ENCODE data around the gene NABP2.

NABP2 gene

GRCh38 chr12:56216461-56216860 lies 7.7 kb upstream of the NABP2 start:
- DNase-seq: no peak

DNA sequence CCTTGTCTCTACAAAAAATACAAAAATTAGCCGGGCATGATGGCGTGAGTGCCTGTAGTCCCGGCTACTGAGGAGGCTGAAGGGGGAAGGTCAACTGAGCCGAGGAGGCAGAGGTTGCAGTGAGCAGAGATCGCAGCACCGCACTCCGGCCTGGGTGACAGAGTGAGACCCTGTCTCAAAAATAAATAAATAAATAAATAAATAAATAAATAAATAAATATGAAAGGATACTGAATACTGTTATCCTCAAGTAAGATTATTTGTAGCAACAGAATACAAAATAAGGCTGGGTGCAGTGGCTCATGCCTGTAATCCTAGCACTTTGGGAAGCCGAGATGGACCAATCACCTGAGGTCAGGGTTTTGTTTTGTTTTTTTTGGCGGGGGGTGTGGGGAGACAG lies 4.3 kb upstream of the NABP2 start:
- no peak for DNase-seq

GRCh38 chr12:56220611-56221231 lies 3.4 kb upstream of the NABP2 start:
- DNase-seq: no peak

DNA sequence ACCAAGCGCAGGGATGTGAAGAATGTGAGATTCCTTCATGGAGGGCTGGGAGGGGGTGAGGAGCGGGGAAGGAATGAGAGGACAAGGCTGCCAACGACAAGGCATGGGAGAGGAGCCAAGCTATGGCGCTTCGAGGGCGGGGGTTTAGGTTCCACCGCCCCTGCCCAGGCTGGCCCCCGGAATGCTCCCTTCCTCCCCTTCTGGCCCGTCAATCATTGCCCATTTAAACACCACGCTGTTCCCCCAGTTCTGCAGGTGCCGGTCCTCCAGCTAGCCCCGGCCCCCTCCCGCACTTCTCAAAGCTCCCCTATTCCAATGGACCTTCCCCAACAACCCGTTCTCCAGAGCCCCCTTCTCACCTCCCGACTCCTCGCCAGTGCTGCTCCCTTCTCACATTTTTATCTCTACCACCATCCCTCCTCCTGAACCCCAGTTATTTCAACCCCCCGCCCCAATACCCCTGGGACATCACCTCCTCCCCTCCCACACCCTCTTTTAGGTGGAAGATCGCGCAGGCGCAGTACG lies 2.8 kb upstream of the NABP2 start:
- DNase-seq: no peak

- DNase-seq: peak; percentile 87
Measured at GRCh38 chr12:56221757-56222530, 2.2 kb upstream of the NABP2 start, which contains the start of gene RNF41. Gene RNF41, minus strand, starts transcription at chr12:56221922. Its CDS starts 7,875 bp downstream, at chr12:56214047.

DNA sequence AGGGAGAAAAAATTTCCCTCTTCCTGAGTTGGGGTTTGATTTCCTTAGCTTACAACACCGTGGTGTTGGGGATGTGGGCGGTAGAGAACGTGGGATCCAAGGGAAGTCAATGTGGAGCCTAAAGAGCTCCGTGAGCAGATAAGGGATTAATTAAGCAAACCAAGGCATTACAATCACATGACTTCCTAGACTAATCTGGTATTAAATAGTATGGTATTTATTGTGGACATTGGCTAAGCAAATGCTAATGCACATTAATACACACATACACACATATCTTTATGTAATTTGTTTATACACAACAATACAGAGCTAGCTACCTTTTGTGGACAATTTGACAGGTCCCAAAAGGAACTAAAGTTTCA lies 1.6 kb upstream of the NABP2 start:
- DNase-seq: no peak

DNA sequence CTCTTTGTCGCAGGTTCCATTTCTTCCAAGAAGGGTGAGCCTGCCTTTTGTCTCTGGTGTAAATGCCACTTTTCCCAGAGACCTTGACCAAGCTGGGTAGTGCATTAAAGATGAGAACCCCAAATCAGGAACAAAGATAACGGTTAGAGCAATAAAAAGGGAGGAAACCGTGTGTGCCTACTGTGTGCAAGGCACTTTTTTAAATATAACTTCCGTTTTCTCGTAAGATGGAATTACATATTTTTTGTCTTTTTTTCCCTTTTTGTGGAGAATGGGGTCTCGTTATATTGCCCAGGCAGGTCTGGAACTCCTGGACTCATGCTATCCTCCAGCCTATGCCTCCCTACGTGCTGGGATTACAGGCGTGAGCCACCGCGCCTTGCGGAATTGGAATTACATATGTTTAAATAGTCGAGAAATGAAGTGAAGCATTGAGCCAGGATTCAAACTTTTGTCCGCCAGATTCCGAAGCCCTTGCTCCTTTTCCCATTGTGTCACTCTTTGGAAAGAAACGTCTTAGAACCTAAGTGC lies 506 bp upstream of the NABP2 start:
- DNase-seq: no peak

GRCh38 chr12:56224954-56225353 lies 812 bp downstream of the NABP2 start:
- no peak for DNase-seq

DNA sequence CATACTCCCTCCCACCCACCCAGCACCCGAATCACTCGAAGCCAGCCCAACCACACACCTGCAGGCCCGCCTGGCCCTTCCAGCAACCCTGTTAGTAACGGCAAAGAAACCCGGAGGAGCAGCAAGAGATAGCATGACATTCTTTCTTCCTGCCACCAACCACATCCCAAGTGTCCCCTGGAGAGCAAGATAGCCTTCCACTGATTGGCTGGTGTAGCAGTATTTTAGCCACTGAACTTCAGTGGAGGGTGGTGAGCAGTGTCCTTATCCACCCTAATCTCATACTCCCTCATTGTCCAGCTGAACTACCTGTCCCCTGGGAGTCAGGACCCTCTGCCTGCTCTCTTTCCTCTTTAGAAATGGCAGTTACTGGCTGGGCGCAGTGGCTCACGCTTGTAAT lies 4.9 kb downstream of the NABP2 start:
- DNase-seq: no peak

DNA sequence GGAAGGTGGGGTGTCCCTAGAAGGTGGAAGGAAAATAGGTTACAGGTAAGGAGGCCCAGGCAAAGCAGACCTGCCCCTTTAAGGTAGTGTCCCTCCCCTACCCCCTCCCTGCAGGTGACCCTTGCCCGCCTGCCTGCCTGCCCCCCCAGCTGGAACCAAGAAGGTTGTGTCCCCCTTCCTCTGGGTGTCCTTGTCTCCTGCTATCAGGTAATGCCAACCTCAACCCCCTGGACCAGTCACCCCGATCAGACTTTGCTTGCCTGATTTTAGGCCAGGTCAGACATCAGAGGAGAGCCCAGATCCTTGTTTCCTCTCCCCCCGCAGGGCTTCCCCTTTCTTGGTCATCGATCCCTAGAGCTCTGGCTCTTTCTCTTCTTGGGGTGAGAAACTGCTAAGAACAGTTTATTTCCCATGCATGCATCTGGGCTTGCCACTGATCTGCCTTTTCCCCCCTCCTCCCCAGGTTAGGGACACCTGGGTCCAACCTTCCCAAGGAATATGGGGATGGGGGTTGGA lies 5.8 kb downstream of the NABP2 start, which contains the start of gene SLC39A5:
Gene SLC39A5 (plus strand): TSS at position 136 of the 516 bp plus-strand sequence. CDS start 1,224 bp downstream, outside the sequence.
- DNase-seq: no peak

GRCh38 chr12:56230432-56231183 lies 6.5 kb downstream of the NABP2 start:
- no peak for DNase-seq

- no peak for DNase-seq
Measured at GRCh38 chr12:56231184-56231582, 7.0 kb downstream of the NABP2 start.

DNA sequence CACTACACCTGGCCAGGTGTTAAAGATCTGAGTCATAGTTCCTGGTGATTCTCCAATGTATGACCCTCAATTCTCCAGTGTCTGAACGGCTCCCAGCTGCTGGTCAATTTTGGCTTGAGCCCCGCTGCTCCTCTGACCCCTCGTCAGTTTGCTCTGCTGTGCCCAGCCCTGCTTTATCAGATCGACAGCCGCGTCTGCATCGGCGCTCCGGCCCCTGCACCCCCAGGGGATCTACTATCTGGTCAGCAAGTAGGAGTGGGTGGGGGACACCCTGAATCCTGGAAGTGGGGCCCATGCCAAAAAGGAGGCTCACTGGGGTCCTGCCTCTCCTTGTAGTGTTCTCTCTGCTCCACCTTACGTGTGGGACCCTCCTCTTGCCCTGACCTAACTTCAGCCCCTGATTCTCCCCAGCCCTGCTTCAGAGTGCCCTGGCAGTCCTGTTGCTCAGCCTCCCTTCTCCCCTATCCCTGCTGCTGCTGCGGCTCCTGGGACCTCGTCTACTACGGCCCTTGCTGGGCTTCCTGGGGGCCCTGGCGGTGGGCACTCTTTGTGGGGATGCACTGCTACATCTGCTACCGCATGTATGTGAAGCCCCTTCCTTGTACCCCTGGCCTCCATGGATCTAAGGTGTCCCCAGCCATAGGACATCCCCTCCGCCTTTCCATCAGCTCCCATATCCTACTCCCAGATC lies 10.7 kb downstream of the NABP2 start:
- DNase-seq: no peak

- DNase-seq: no peak
Measured at GRCh38 chr12:56236091-56236490, 11.9 kb downstream of the NABP2 start.

GRCh38 chr12:56236985-56237384 lies 12.8 kb downstream of the NABP2 start:
- no peak for DNase-seq

GRCh38 chr12:56237552-56237951 lies 13.4 kb downstream of the NABP2 start:
- no peak for DNase-seq

DNA sequence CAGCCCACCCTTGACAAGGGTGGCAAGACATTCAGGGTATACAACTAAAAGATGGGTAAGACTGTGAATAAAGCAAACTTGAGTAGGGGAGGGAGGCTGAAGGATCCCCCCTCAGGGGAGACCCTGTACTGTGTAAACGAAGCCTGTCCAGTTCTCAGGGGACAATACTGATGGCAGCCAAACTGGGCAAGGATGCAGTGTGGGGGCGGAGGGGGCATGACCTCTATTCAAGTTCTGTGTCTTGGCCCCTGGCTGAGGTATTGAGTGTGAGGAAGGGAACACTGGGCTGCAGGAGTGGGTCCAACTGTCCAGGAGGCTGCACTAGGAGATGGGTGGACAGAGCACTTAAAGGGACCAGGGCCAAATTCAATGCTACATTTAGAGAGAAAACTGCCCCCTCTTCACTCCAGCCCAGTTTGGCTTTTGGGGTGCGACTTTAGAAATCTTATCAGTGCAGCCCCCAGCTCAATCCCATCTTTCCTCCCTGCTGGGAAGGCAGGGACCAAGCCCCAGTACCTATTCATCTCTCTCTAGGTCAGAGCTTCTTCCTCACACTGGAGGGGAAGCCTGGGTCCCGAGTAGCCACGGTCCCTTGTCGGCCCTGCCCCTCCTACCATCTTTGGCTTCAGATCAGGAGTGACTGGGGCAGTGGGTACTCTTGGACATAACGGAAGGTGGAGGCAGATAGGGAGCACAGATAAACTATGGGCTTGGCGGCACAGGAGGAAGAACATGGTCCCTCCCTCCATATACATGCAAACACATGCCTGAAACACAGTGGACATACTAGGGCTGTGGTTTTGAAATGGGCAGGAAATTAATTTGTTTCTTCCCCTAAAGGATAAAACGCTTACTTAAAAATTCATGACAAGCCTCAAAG lies 17.5 kb downstream of the NABP2 start:
- DNase-seq: no peak

DNA sequence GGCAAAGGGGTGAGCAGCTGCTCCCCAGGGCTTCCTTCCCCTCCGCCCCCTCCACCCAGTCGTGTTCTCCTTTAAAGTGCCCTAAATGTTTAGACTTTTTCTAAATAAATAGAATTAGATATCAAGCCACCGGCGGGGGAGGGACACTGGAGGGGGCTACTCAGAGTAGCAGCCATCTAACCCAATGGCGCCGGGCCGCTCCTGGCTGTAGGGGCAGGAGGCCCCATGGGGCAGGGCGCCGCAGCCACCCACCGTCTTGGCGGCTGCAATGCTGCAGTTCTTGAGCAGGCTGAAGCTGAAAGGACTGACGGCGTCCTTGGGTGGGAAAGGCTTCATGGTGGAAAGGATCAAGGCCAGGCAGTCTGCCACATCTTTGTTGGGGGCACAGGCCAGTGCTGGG lies 18.8 kb downstream of the NABP2 start:
- no peak for DNase-seq

DNA sequence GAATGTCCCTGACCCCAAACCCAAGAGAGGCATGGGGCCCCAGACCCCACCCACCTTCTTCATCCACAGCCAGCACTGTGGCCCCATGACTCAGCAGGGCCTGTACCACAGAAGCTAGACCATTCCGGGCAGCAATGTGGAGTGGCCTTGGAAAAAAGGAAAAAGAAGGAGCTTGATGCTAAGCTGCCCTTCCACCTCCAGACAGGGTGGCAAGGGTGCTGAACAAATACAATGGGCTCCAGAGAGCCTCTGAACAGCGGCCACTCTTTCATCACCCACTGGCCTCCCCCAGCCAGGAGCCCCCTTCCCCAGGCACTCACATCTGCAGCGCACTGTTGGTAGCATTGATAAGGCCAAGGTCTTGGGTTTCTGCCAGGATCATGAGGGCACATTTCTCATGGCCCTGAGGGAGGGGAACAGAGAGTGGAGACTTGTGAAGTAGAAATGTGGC lies 19.6 kb downstream of the NABP2 start:
- no peak for DNase-seq

- DNase-seq: no peak
Measured at GRCh38 chr12:56244494-56244893, 20.4 kb downstream of the NABP2 start.

- no peak for DNase-seq
Measured at GRCh38 chr12:56247923-56248322, 23.8 kb downstream of the NABP2 start.
